GM10847 (cell line): ENCODE results near the gene ABCF2.

ENCODE experiments used
- POLR2A ChIP-seq: IDR thresholded peaks from 2 replicates; pipeline ENCODE4 v1.6.1; 2011; ENCODE audit not compliant: insufficient read length; ENCODE audit errors: extremely low read depth

The ABCF2 gene

GRCh38 chr7:151238924-151239836 lies 12.2 kb upstream of the ABCF2 start:
- no peak for TF ChIP-seq POLR2A

GRCh38 chr7:151238190-151238810 lies 11.3 kb upstream of the ABCF2 start:
- TF ChIP-seq POLR2A: no peak

- TF ChIP-seq POLR2A: no peak
These were observed 10.5 kb upstream of the ABCF2 start for GRCh38 chr7:151237244-151238189.

- no peak for TF ChIP-seq POLR2A
These were observed 9.4 kb upstream of the ABCF2 start for GRCh38 chr7:151236406-151236805.

GRCh38 chr7:151235091-151235787 lies 8.2 kb upstream of the ABCF2 start:
- no peak for TF ChIP-seq POLR2A

GRCh38 chr7:151233804-151234203 lies 6.8 kb upstream of the ABCF2 start:
- no peak for TF ChIP-seq POLR2A

- TF ChIP-seq POLR2A: peak; percentile 15
These were observed 6.1 kb upstream of the ABCF2 start for GRCh38 chr7:151232917-151233701.

- peak; percentile 90 for TF ChIP-seq POLR2A
These were observed 5.3 kb upstream of the ABCF2 start, which contains the start of gene CHPF2 for GRCh38 chr7:151232091-151232916. CHPF2 (plus strand) TSS chr7:151232483; CDS start chr7:151234012, 1,529 bp downstream.

- no peak for TF ChIP-seq POLR2A
These were observed 4.1 kb upstream of the ABCF2 start for GRCh38 chr7:151231080-151231479.

- no peak for TF ChIP-seq POLR2A
These were observed 2.2 kb upstream of the ABCF2 start for GRCh38 chr7:151229249-151229648.

GRCh38 chr7:151228024-151228866 lies 1.2 kb upstream of the ABCF2 start:
- no peak for TF ChIP-seq POLR2A

- no peak for TF ChIP-seq POLR2A
These were observed 488 bp downstream of the ABCF2 start for GRCh38 chr7:151226560-151226874.
